ENCODE results near the gene ALKBH5. TPM values are rescaled to one million over a fixed set of nuclear protein-coding genes. Genes with fewer than 3 reads are reported as not detected.
A peak's percentile ranks its signal among the peaks of the same experiment; 100 is the strongest.

Gene ALKBH5
- total and polyA plus RNA-seq, 2 of the 8 experiments (the other 6 are each of a cell fraction or from before 2014, with no cell fraction given): 63.7 to 86.4 TPM

DNA sequence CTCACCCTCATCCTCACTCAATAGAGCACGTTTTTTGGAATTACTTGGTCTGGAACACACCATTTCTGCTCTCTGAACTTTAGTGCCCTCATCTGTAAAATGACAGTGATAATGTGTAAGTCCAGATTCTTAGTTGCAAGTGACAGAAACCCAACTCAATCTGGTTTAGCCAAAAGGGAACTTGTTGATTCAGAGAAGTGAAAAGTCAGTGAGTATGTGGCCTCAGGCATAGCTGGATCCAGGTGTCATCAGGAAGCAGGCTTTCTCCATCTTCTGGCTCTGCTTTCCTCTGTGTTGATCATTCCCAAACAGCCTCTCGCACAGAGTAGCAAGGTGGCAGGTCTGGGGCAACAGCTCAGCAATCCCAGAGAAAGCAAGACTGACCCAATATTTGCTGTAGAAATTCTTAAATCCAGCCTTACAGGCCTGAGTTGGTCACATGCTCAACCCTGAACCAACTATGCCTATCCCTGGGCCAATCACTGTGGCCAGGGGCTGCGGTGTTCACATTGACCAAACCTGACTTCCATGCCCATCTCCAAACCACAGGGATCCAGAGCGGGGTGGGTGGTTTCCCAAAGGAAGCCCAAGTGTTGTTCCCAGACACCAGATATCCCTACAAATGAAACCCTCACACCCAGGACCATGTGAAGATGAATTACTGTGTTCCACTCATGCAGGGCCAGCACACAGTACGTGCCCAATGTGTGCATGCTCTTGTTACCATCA is 23.3 kb upstream of the ALKBH5 start:
- Histone ChIP-seq H3K27ac (ENCODE audit: low read depth, low read length) (no peak overlapping the region), H3K9ac (replicated peaks in 1 of 4; ENCODE audit: extremely low read depth in 1 of 4, low read depth in 3 of 4, low read length in 3 of 4) (no peak overlapping the region; a peak in 1 of 7 replicates), H2BK15ac (ENCODE audit: low read length) (no peak overlapping the region), H3K23me2 (ENCODE audit: low read depth, low read length) (no peaks in the 10 kb centered on the region; the same call in 1 of the 2 replicates), H2BK20ac (ENCODE audit: low read length) (no peak overlapping the region), H3K36me3 (ENCODE audit: control insufficient read depth in 2 of 4, insufficient read depth in 4 of 4, low read length in 3 of 4) (no peaks in the 10 kb centered on the region), H3K14ac (ENCODE audit: insufficient read length) (no peak overlapping the region), H2BK120ac (replicated peaks; ENCODE audit: low read depth, low read length) (no peak overlapping the region), H3K56ac (replicated peaks; ENCODE audit: insufficient read length, low read depth, low read length) (no peak overlapping the region), H2BK12ac (ENCODE audit: low read depth, low read length) (peak overlapping the region; percentile 77; the same call in 1 of the 2 replicates), H3K79me1 (ENCODE audit: low read depth, low read length) (no peaks in the 10 kb centered on the region), H3K4ac (replicated peaks; ENCODE audit: insufficient read length, low read depth, low read length) (no peak overlapping the region), H3K18ac (ENCODE audit: extremely low read depth, low read length) (no peak overlapping the region), H4K20me1 (replicated peaks in 1 of 2; ENCODE audit: control insufficient read depth in 1 of 2, insufficient read depth in 2 of 2, low read length in 2 of 2) (no peaks in the 10 kb centered on the region), H3K4me1 (replicated peaks in 1 of 4; ENCODE audit: control insufficient read depth in 3 of 4, insufficient read depth in 4 of 4, low read length in 3 of 4) (peaks cover 2 to 6% (median 3%) of the 10 kb centered on the region in 4 experiments; a peak in 6 of 7 replicates), H2AFZ (ENCODE audit: low read length) (no peak overlapping the region), H3K79me2 (ENCODE audit: control insufficient read depth in 1 of 2, insufficient read depth in 2 of 2, low read length in 2 of 2) (no peaks in the 10 kb centered on the region), H2BK5ac (ENCODE audit: low read depth, low read length) (no peak overlapping the region), H4K91ac (replicated peaks; ENCODE audit: insufficient read length, low read length) (no peak overlapping the region), H3K27me3 (replicated peaks in 1 of 4; ENCODE audit: control insufficient read depth in 3 of 4, extremely low read depth in 1 of 4, insufficient read depth in 3 of 4, low read length in 3 of 4) (no peaks in the 10 kb centered on the region; a peak in 1 of 7 replicates), H3K4me2 (ENCODE audit: insufficient read depth in 1 of 2, low read depth in 2 of 2, low read length in 2 of 2) (no peak overlapping the region), H4K5ac (ENCODE audit: insufficient read length, low read depth, low read length) (no peak overlapping the region), H2AK5ac (ENCODE audit: low read depth, low read length) (peak overlapping the region; percentile 60), H4K8ac (ENCODE audit: extremely low read depth, insufficient read depth, low read length) (no peak overlapping the region), H3K9me3 (ENCODE audit: insufficient read depth in 2 of 2, low read depth in 1 of 2, low read length in 1 of 2) (no peaks in the 10 kb centered on the region), H3K23ac (ENCODE audit: insufficient read length) (no peak overlapping the region), H3K4me3 (ENCODE audit: extremely low read depth in 1 of 4, insufficient read depth in 2 of 4, low read depth in 3 of 4, low read length in 4 of 4) (no peak overlapping the region)
- CTCF ChIA-PET (ENCODE audit: partially characterized antibody): interaction anchor here (0.9 to 4.1 kb wide), 4 partner anchors 12 to 41 kb away, joined by 3 to 29 read pairs (median 4); no protein-coding TSS in a partner anchor
- TF ChIP-seq GTF2F1 (IDR thresholded peaks at IDR 0.05; ENCODE audit: borderline replicate concordance, low read depth, low read length) (no peak), RAD21 (IDR thresholded peaks at IDR 0.05 in 1 of 2, conservative IDR thresholded peaks at IDR 0.05 in 1 of 2; ENCODE audit: low read depth in 2 of 2, low read length in 2 of 2) (no peak), POLR2AphosphoS5 (IDR thresholded peaks at IDR 0.05; ENCODE audit: low read depth, low read length) (no peak), RBBP5 (IDR thresholded peaks at IDR 0.05; ENCODE audit: borderline replicate concordance, low read depth, low read length) (no peak), SUZ12 (IDR thresholded peaks at IDR 0.05; ENCODE audit: low read length) (no peak), NANOG (IDR thresholded peaks at IDR 0.05; ENCODE audit: insufficient read depth, low read depth, low read length, poor library complexity, severe bottlenecking) (no peak)
- POLR2A ChIA-PET (ENCODE audit: partially characterized antibody): interaction anchor here (1.1 to 2.0 kb wide), 4 partner anchors 10 to 87 kb away, joined by 3 to 5 read pairs (median 4); partner anchors contain the start of gene ALKBH5
- no peak for DNase-seq (ENCODE audit: low read depth in 1 of 2, low spot score in 2 of 2)
- no peak for FAIRE-seq
- WGBS, 2 experiments (ENCODE audit: extremely low coverage in 1 of 2, insufficient coverage in 1 of 2, insufficient read length in 1 of 2, insufficient replicate concordance in 2 of 2, low coverage in 1 of 2, low lambda C conversion rate in 2 of 2, missing lambda C conversion rate in 1 of 2): 78% methylated on average over 5 of the region's 5 CpGs; no CpG with 5 or more reads in 1 of the 2 experiments
